ENCODE results near the gene MAMDC4.

DNA sequence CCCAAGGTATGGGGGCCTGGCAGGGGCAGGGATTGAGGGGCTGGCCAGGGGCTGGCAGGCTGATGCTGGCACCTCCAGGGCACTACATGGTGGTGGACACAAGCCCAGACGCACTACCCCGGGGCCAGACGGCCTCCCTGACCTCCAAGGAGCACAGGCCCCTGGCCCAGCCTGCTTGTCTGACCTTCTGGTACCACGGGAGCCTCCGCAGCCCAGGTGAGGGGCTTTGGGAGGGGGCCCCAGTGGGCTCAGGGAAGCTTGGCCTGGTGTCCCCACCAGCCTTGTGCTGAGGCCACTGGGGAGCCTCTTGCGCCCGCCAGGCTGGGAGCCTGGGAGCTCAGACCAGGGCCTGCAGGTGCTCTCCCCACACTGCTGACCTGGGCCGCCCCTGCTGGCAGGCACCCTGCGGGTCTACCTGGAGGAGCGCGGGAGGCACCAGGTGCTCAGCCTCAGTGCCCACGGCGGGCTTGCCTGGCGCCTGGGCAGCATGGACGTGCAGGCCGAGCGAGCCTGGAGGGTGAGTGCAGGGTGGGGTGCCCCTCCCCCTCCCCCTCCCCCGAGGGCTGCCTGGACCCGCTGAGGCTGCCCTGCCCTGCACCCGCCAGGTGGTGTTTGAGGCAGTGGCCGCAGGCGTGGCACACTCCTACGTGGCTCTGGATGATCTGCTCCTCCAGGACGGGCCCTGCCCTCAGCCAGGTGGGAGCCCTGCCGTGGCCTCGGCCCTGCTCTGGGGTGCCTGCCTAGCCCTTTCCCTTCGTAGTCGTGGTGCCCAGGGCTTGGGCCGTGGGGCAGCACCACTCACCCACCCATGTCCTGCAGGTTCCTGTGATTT lies 5.7 kb downstream of the MAMDC4 start:
- TF ChIP-seq, protein P1, sequence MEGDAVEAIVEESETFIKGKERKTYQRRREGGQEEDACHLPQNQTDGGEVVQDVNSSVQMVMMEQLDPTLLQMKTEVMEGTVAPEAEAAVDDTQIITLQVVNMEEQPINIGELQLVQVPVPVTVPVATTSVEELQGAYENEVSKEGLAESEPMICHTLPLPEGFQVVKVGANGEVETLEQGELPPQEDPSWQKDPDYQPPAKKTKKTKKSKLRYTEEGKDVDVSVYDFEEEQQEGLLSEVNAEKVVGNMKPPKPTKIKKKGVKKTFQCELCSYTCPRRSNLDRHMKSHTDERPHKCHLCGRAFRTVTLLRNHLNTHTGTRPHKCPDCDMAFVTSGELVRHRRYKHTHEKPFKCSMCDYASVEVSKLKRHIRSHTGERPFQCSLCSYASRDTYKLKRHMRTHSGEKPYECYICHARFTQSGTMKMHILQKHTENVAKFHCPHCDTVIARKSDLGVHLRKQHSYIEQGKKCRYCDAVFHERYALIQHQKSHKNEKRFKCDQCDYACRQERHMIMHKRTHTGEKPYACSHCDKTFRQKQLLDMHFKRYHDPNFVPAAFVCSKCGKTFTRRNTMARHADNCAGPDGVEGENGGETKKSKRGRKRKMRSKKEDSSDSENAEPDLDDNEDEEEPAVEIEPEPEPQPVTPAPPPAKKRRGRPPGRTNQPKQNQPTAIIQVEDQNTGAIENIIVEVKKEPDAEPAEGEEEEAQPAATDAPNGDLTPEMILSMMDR (IDR thresholded peaks at IDR 0.05), result no peak
- TF ChIP-seq POLR2A (IDR thresholded peaks at IDR 0.05) (no peak), POLR2AphosphoS5 (IDR thresholded peaks at IDR 0.05) (no peak)

All from prostate gland (tissue), 2 donors.